Ascending aorta (tissue), 2 donors: ENCODE results near the gene BOLL. TPM values are rescaled to one million over a fixed set of nuclear protein-coding genes. Genes with fewer than 3 reads are reported as not detected.
"Not testable (repeated sequence)": the region's sequence is repeated elsewhere in the genome, so short reads cannot be mapped to it uniquely, and the experiment has no call there.

Experiments
- DNase-seq, 2 donors: peaks; one replicate each; pipeline ENCODE4 v3.0.0-alpha.2; 2019; ENCODE audit warnings: low spot score in 2 of 2
- H3K27ac ChIP-seq, 2 donors: fragments of 200-600 bp; sonication (generic); one replicate each; pipeline ENCODE4 v1.5.1; 2016 to 2017; ENCODE audit warnings: mild to moderate bottlenecking in 1 of 2
- H3K27me3 ChIP-seq: fragments of 200-600 bp; sonication (generic); one replicate; pipeline ENCODE4 v1.5.1; 2017
- H3K36me3 ChIP-seq, 2 donors: fragments of 200-600 bp; sonication (generic); one replicate each; pipeline ENCODE4 v1.5.1; 2016
- H3K4me1 ChIP-seq, 2 donors: fragments of 200-600 bp; sonication (generic); one replicate each; pipeline ENCODE4 v1.5.1; 2016 to 2017; ENCODE audit warnings: mild to moderate bottlenecking in 1 of 2
- H3K4me3 ChIP-seq, 2 donors: fragments of 200-600 bp; sonication (generic); one replicate each; pipeline ENCODE4 v1.5.1; 2016 to 2017; ENCODE audit warnings: mild to moderate bottlenecking in 1 of 2
- H3K9me3 ChIP-seq, 2 donors: fragments of 200-600 bp; sonication (generic); one replicate each; pipeline ENCODE4 v1.5.1; 2016
- intact Hi-C: fragments of 100-400 bp; cut with DNase I; formaldehyde crosslinking; loops from one replicate; pipeline ENCODE4 v1.15.1; 2023
- total RNA-seq: library from RNA; depleted of rRNA; stranded (reverse); fragments of >200 nt; gene quantifications from one replicate; pipeline ENCODE4 v1.1.0, GENCODE V29; 2016
- TF ChIP-seq, protein P1 (sequence below), 3 experiments: fragments of 200-600 bp in 2 of 3; fragments of 450-650 bp in 1 of 3; sonication (generic) in 2 of 3; IDR thresholded peaks; one replicate each; pipeline ENCODE4 v1.5.1; 2016 to 2019; ENCODE audit warnings: antibody characterized with exemption in 3 of 3, mild to moderate bottlenecking in 1 of 3, moderate library complexity in 1 of 3

Gene BOLL, protein sequence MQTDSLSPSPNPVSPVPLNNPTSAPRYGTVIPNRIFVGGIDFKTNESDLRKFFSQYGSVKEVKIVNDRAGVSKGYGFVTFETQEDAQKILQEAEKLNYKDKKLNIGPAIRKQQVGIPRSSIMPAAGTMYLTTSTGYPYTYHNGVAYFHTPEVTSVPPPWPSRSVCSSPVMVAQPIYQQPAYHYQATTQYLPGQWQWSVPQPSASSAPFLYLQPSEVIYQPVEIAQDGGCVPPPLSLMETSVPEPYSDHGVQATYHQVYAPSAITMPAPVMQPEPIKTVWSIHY
- not detected for total RNA-seq

- Histone ChIP-seq H3K4me1 (no peaks in the 10 kb centered on the region), H3K36me3 (no peaks in the 10 kb centered on the region), H3K9me3 (no peaks in the 10 kb centered on the region), H3K27me3 (no peaks in the 10 kb centered on the region), H3K4me3 (peak within 1 kb of the TSS; percentile 41 to 72), H3K27ac (no peak within 1 kb of the TSS)
- TF ChIP-seq, protein P1, sequence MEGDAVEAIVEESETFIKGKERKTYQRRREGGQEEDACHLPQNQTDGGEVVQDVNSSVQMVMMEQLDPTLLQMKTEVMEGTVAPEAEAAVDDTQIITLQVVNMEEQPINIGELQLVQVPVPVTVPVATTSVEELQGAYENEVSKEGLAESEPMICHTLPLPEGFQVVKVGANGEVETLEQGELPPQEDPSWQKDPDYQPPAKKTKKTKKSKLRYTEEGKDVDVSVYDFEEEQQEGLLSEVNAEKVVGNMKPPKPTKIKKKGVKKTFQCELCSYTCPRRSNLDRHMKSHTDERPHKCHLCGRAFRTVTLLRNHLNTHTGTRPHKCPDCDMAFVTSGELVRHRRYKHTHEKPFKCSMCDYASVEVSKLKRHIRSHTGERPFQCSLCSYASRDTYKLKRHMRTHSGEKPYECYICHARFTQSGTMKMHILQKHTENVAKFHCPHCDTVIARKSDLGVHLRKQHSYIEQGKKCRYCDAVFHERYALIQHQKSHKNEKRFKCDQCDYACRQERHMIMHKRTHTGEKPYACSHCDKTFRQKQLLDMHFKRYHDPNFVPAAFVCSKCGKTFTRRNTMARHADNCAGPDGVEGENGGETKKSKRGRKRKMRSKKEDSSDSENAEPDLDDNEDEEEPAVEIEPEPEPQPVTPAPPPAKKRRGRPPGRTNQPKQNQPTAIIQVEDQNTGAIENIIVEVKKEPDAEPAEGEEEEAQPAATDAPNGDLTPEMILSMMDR (IDR thresholded peaks at IDR 0.05) = no peak
- intact Hi-C loops = no loop called here
- no peak for DNase-seq
Measured at GRCh38 chr2:197784956-197785941, at the start of gene BOLL. TSS of gene BOLL (minus strand) at chr2:197785319. CDS start at chr2:197781850, 3,469 bp downstream.

DNA sequence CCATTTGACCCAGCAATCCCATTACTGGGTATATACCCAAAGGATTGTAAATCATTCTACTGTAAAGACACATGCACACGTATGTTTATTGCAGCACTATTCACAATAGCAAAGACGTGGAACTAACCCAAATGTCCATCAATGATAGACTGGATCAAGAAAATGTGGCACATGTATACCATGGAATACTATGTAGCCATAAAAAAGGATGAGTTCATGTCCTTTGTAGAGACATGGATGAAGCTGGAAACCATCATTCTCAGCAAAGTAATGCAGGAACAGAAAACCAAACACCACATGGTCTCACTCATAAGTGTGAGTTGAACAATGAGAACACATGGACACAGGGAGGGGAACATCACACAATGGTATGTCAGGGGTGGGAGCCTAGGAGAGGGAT lies 49.7 kb upstream of the BOLL start:
- H3K4me1 ChIP-seq, H3K27ac ChIP-seq, intact Hi-C loops, DNase-seq, H3K4me3 ChIP-seq, H3K9me3 ChIP-seq, H3K27me3 ChIP-seq, H3K36me3 ChIP-seq: not testable (repeated sequence)

GRCh38 chr2:197828464-197829135 lies 43.5 kb upstream of the BOLL start:
- no peaks in the 10 kb centered on the region for H3K4me1 ChIP-seq
- DNase-seq = no peak
- no peak overlapping the region for H3K4me3 ChIP-seq
- TF ChIP-seq, protein P1 (IDR thresholded peaks at IDR 0.05) = no peak
- no peaks in the 10 kb centered on the region for H3K9me3 ChIP-seq
- no peaks in the 10 kb centered on the region for H3K27me3 ChIP-seq
- H3K27ac ChIP-seq = no peak overlapping the region
- no peaks in the 10 kb centered on the region for H3K36me3 ChIP-seq
- intact Hi-C loops = no loop called here

GRCh38 chr2:197827618-197828017 lies 42.5 kb upstream of the BOLL start:
- no peaks in the 10 kb centered on the region for H3K4me1 ChIP-seq
- no peak overlapping the region for H3K27ac ChIP-seq
- DNase-seq = no peak
- no peaks in the 10 kb centered on the region for H3K36me3 ChIP-seq
- no peak overlapping the region for H3K4me3 ChIP-seq
- H3K9me3 ChIP-seq = no peaks in the 10 kb centered on the region
- TF ChIP-seq, protein P1 (IDR thresholded peaks at IDR 0.05) = no peak
- H3K27me3 ChIP-seq = no peaks in the 10 kb centered on the region
- intact Hi-C loops = no loop called here

GRCh38 chr2:197822333-197822732 lies 37.2 kb upstream of the BOLL start:
- intact Hi-C loops = no loop called here
- Histone ChIP-seq H3K9me3 (no peaks in the 10 kb centered on the region), H3K36me3 (no peaks in the 10 kb centered on the region), H3K27me3 (no peaks in the 10 kb centered on the region), H3K4me3 (no peak overlapping the region), H3K4me1 (peaks cover 0 to 6% of the 10 kb centered on the region in 2 donors), H3K27ac (no peak overlapping the region)
- TF ChIP-seq, protein P1 (IDR thresholded peaks at IDR 0.05) = no peak
- no peak for DNase-seq
